Transverse colon (tissue), 3 donors: Measurements from ENCODE around the gene MAL.

Experiments
- EP300 ChIP-seq: sonication (generic); formaldehyde crosslinking; IDR thresholded peaks from one replicate; pipeline ENCODE4 v1.6.1; 2017; ENCODE audit warnings: antibody characterized with exemption, low read depth
- TF ChIP-seq, protein P1 (sequence below), 5 experiments: fragments of 200-600 bp in 3 of 5; fragments of 450-650 bp in 2 of 5; sonication (generic) in 3 of 5; IDR thresholded peaks; 1 replicate in 2 of 5; 2 replicates in 3 of 5; pipeline ENCODE4 v1.5.1; 2016 to 2017; ENCODE audit warnings: antibody characterized with exemption in 5 of 5, inconsistent platforms in 3 of 5, mild to moderate bottlenecking in 2 of 5, moderate library complexity in 1 of 5

DNA sequence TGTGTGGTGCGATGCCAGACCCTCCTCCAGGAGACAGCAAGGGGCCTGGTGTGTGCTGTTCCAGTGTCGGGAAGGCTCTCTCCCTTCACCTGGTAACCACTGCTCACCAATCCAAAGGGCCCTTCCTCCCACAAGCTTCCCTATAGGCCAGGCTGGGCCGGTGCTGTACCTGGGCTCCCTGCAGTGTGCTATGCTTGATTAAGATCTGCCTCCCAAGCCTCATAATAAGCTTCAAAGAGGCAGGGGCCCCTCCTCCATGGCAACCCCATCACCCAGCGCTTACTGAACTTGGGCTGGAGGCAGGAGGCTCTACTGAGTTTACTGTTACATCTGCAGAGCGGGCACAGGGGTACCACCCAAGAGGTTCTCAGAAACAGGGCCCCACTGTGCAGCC is 4.5 kb upstream of the MAL start:
- TF ChIP-seq, protein P1, sequence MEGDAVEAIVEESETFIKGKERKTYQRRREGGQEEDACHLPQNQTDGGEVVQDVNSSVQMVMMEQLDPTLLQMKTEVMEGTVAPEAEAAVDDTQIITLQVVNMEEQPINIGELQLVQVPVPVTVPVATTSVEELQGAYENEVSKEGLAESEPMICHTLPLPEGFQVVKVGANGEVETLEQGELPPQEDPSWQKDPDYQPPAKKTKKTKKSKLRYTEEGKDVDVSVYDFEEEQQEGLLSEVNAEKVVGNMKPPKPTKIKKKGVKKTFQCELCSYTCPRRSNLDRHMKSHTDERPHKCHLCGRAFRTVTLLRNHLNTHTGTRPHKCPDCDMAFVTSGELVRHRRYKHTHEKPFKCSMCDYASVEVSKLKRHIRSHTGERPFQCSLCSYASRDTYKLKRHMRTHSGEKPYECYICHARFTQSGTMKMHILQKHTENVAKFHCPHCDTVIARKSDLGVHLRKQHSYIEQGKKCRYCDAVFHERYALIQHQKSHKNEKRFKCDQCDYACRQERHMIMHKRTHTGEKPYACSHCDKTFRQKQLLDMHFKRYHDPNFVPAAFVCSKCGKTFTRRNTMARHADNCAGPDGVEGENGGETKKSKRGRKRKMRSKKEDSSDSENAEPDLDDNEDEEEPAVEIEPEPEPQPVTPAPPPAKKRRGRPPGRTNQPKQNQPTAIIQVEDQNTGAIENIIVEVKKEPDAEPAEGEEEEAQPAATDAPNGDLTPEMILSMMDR (IDR thresholded peaks at IDR 0.05) = no peak
- no peak for TF ChIP-seq EP300
